Neural cell (in vitro differentiated cells): Measurements from ENCODE around the gene TSPAN11. TPM values are rescaled to one million over a fixed set of nuclear protein-coding genes. Genes with fewer than 3 reads are reported as not detected.

Source experiments
- H2AFZ ChIP-seq: fragments of 200-600, 300-800 bp; sonication (generic), shearing (Covaris generic); 2 replicates; pipeline ENCODE4 v1.6.0; 2014; ENCODE audit warnings: low read depth, mild to moderate bottlenecking, antibody characterized with exemption, low read length, moderate library complexity
- H3F3A ChIP-seq: fragments of 200-600 bp; shearing (Covaris generic); 2 replicates; pipeline ENCODE4 v1.6.1; 2016; ENCODE audit warnings: mild to moderate bottlenecking, moderate library complexity, mixed read lengths, antibody characterized with exemption, low read length; ENCODE audit not compliant: insufficient read depth, poor library complexity, severe bottlenecking
- H3K27ac ChIP-seq: fragments of 200-600, 300-800 bp; sonication (generic), shearing (Covaris generic); 2 replicates; pipeline ENCODE4 v1.5.1; 2014; ENCODE audit warnings: mild to moderate bottlenecking, low read length, moderate library complexity
- H3K27me3 ChIP-seq: fragments of 300-800, 200-600 bp; sonication (generic), shearing (Covaris generic); 2 replicates; pipeline ENCODE4 v1.6.0; 2014; ENCODE audit warnings: mild to moderate bottlenecking, low read depth, low read length, moderate library complexity; ENCODE audit not compliant: insufficient read depth
- H3K36me3 ChIP-seq: fragments of 300-800, 200-600 bp; sonication (generic), shearing (Covaris generic); 2 replicates; pipeline ENCODE4 v1.5.1; 2014; ENCODE audit warnings: mild to moderate bottlenecking, antibody characterized with exemption, low read length, moderate library complexity; ENCODE audit not compliant: insufficient read depth
- H3K4me2 ChIP-seq: fragments of 300-800, 200-600 bp; sonication (generic), shearing (Covaris generic); 2 replicates; pipeline ENCODE4 v1.6.0; 2014; ENCODE audit warnings: mild to moderate bottlenecking, low read length
- H3K4me3 ChIP-seq: fragments of 300-800, 200-600 bp; sonication (generic), shearing (Covaris generic); 2 replicates; pipeline ENCODE4 v1.5.1; 2014; ENCODE audit warnings: mild to moderate bottlenecking, low read length, moderate library complexity
- H3K79me2 ChIP-seq: fragments of 200-600 bp; shearing (Covaris generic); replicated peaks from 2 replicates; pipeline ENCODE4 v1.6.0; 2014; ENCODE audit warnings: mild to moderate bottlenecking, low read length, moderate library complexity; ENCODE audit not compliant: insufficient read depth
- H3K9ac ChIP-seq: fragments of 300-800, 200-600 bp; sonication (generic), shearing (Covaris generic); 2 replicates; pipeline ENCODE4 v1.6.1; 2016; ENCODE audit warnings: mild to moderate bottlenecking, low read length, mixed read lengths
- H3K9me2 ChIP-seq: fragments of 200-600 bp; shearing (Covaris generic); 2 replicates; pipeline ENCODE4 v1.6.1; 2016; ENCODE audit warnings: mild to moderate bottlenecking, low read length, mixed read lengths; ENCODE audit not compliant: insufficient read depth
- H3K9me3 ChIP-seq: fragments of 200-600, 300-800 bp; sonication (generic), shearing (Covaris generic); 2 replicates; pipeline ENCODE4 v1.6.1; 2016; ENCODE audit warnings: mild to moderate bottlenecking, mixed run types, low read length, moderate library complexity, mixed read lengths
- H4K20me1 ChIP-seq: fragments of 200-600 bp; shearing (Covaris generic); 2 replicates; pipeline ENCODE4 v1.6.1; 2016; ENCODE audit warnings: mild to moderate bottlenecking, mixed run types; ENCODE audit not compliant: insufficient read depth
- CTCF ChIP-seq: fragments of 450-650 bp; IDR thresholded peaks from 2 replicates; pipeline ENCODE4 v1.5.1; 2014; ENCODE audit warnings: antibody characterized with exemption, mild to moderate bottlenecking, moderate library complexity; ENCODE audit not compliant: poor library complexity, severe bottlenecking
- EP300 ChIP-seq: fragments of 450-650 bp; conservative IDR thresholded peaks from 2 replicates; pipeline ENCODE4 v1.6.1; 2014; ENCODE audit warnings: antibody characterized with exemption, mild to moderate bottlenecking, moderate library complexity; ENCODE audit not compliant: poor library complexity, severe bottlenecking
- EZH2 ChIP-seq: fragments of 200-600, 300-800 bp; shearing (Covaris generic), sonication (generic); IDR thresholded peaks from 2 replicates; pipeline ENCODE4 v1.6.1; 2014; ENCODE audit warnings: antibody characterized with exemption, low read length, borderline replicate concordance, mild to moderate bottlenecking; ENCODE audit not compliant: insufficient read depth, poor library complexity, severe bottlenecking
- MXI1 ChIP-seq: fragments of 450-650 bp; conservative IDR thresholded peaks from 2 replicates; pipeline ENCODE4 v1.6.1; 2014; ENCODE audit warnings: antibody characterized with exemption, mild to moderate bottlenecking; ENCODE audit not compliant: poor library complexity, severe bottlenecking
- POLR2AphosphoS5 ChIP-seq: IDR thresholded peaks from 2 replicates; pipeline ENCODE4 v1.6.1; 2012
- RAD21 ChIP-seq: fragments of 450-650 bp; conservative IDR thresholded peaks from 2 replicates; pipeline ENCODE4 v1.6.1; 2014; ENCODE audit warnings: antibody characterized with exemption, mild to moderate bottlenecking, moderate library complexity
- REST ChIP-seq: IDR thresholded peaks from 2 replicates; pipeline ENCODE4 v1.6.1; 2012; ENCODE audit warnings: borderline replicate concordance
- SMC3 ChIP-seq: fragments of 450-650 bp; conservative IDR thresholded peaks from 2 replicates; pipeline ENCODE4 v1.6.1; 2014; ENCODE audit warnings: antibody characterized with exemption, mild to moderate bottlenecking, moderate library complexity; ENCODE audit not compliant: poor library complexity
- TAF1 ChIP-seq: IDR thresholded peaks from 2 replicates; pipeline ENCODE4 v1.6.1; 2012; ENCODE audit warnings: low read depth
- polyA plus RNA-seq: library from polyadenylated mRNA; depleted of rRNA; stranded (reverse); fragments of >200 nt; gene quantifications from 2 replicates; pipeline ENCODE4 v1.2.3, GENCODE V29; 2014

Gene TSPAN11
- polyA plus RNA-seq, 1 donor from 2014 or later = 5.6 TPM

GRCh38 chr12:30939234-30939633 is 12.7 kb downstream of the TSPAN11 start:
- H3K9ac ChIP-seq = no peak overlapping the region
- H3K4me2 ChIP-seq = no peak overlapping the region
- no peaks in the 10 kb centered on the region for H3K79me2 ChIP-seq
- no peak overlapping the region for H3K27ac ChIP-seq
- no peaks in the 10 kb centered on the region for H3F3A ChIP-seq
- H4K20me1 ChIP-seq = no peaks in the 10 kb centered on the region
- TF ChIP-seq REST (no peak), CTCF (no peak), POLR2AphosphoS5 (no peak), EZH2 (no peak), TAF1 (no peak), RAD21 (no peak), EP300 (no peak), SMC3 (no peak), MXI1 (no peak)
- no peak overlapping the region for H3K4me3 ChIP-seq
- no peaks in the 10 kb centered on the region for H3K36me3 ChIP-seq
- no peaks in the 10 kb centered on the region for H3K27me3 ChIP-seq
- no peak overlapping the region for H2AFZ ChIP-seq
- H3K9me2 ChIP-seq = no peaks in the 10 kb centered on the region
- no peaks in the 10 kb centered on the region for H3K9me3 ChIP-seq

- H3K79me2 ChIP-seq = no peaks in the 10 kb centered on the region
- H3K9me2 ChIP-seq = no peaks in the 10 kb centered on the region
- no peak overlapping the region for H3K4me2 ChIP-seq
- H2AFZ ChIP-seq = no peak overlapping the region
- no peak overlapping the region for H3K27ac ChIP-seq
- H3K9me3 ChIP-seq = no peaks in the 10 kb centered on the region
- H3F3A ChIP-seq = no peaks in the 10 kb centered on the region
- no peak for TF ChIP-seq MXI1
- TF ChIP-seq TAF1 = no peak
- TF ChIP-seq POLR2AphosphoS5 = no peak
- no peak overlapping the region for H3K9ac ChIP-seq
- no peaks in the 10 kb centered on the region for H3K36me3 ChIP-seq
- no peaks in the 10 kb centered on the region for H3K27me3 ChIP-seq
- H4K20me1 ChIP-seq = no peaks in the 10 kb centered on the region
- no peak overlapping the region for H3K4me3 ChIP-seq
These were observed 15.9 kb downstream of the TSPAN11 start for GRCh38 chr12:30942486-30942885.

GRCh38 chr12:30942936-30943335 is 16.4 kb downstream of the TSPAN11 start:
- no peaks in the 10 kb centered on the region for H3K9me2 ChIP-seq
- no peak overlapping the region for H3K4me2 ChIP-seq
- no peaks in the 10 kb centered on the region for H3K79me2 ChIP-seq
- H3K9ac ChIP-seq = no peak overlapping the region
- H3K27ac ChIP-seq = no peak overlapping the region
- no peaks in the 10 kb centered on the region for H3K9me3 ChIP-seq
- H3K4me3 ChIP-seq = no peak overlapping the region
- no peaks in the 10 kb centered on the region for H3K27me3 ChIP-seq
- no peaks in the 10 kb centered on the region for H4K20me1 ChIP-seq
- H2AFZ ChIP-seq = no peak overlapping the region
- H3K36me3 ChIP-seq = no peaks in the 10 kb centered on the region
- H3F3A ChIP-seq = no peaks in the 10 kb centered on the region
- TF ChIP-seq POLR2AphosphoS5 = no peak
- no peak for TF ChIP-seq RAD21
- no peak for TF ChIP-seq EZH2
- no peak for TF ChIP-seq SMC3
- no peak for TF ChIP-seq CTCF
- no peak for TF ChIP-seq MXI1
- no peak for TF ChIP-seq TAF1
- no peak for TF ChIP-seq EP300
